K562 (cell line): Measurements from ENCODE around the gene LLGL1. TPM values are rescaled to one million over a fixed set of nuclear protein-coding genes. Genes with fewer than 3 reads are reported as not detected.
A peak's percentile ranks its signal among the peaks of the same experiment; 100 is the strongest.

Source experiments
- ATF2 ChIP-seq: sonication (generic); formaldehyde crosslinking; IDR thresholded peaks from 2 replicates; pipeline ENCODE4 v1.8.1; 2022; ENCODE audit warnings: missing genetic modification reagents
- CBX1 ChIP-seq: sonication (generic); IDR thresholded peaks from 2 replicates; pipeline ENCODE4 v1.6.1; 2016; ENCODE audit warnings: antibody characterized with exemption, low read depth, mild to moderate bottlenecking
- CHCHD3 ChIP-seq: fragments of 250-450 bp; sonication (Bioruptor Pico); IDR thresholded peaks from 2 replicates; pipeline ENCODE4 v2.1.2; 2022; ENCODE audit warnings: mild to moderate bottlenecking
- ERF ChIP-seq: fragments of 450-650 bp; formaldehyde crosslinking; IDR thresholded peaks from 2 replicates; pipeline ENCODE4 v1.4.0; 2020; ENCODE audit warnings: mild to moderate bottlenecking, mixed read lengths
- FOXO4 ChIP-seq: fragments of 450-650 bp; formaldehyde crosslinking; IDR thresholded peaks from 2 replicates; pipeline ENCODE4 v1.4.0; 2020; ENCODE audit warnings: mild to moderate bottlenecking, moderate library complexity
- GABPA ChIP-seq: fragments of 200-800 bp; sonication (Bioruptor generic); conservative IDR thresholded peaks from 2 replicates; pipeline ENCODE4 v1.6.1; 2016; ENCODE audit warnings: low read depth, missing genetic modification characterization, missing compliant biosample characterization
- GTF2E2 ChIP-seq: fragments of 200-800 bp; sonication (Bioruptor generic); IDR thresholded peaks from 2 replicates; pipeline ENCODE4 v1.6.1; 2016; ENCODE audit warnings: missing genetic modification characterization, missing compliant biosample characterization
- HDAC1 ChIP-seq, 2 experiments: fragments of 450-650 bp; IDR thresholded peaks; 2 replicates each; pipeline ENCODE4 v1.6.1; 2016 to 2017; ENCODE audit warnings: inconsistent platforms in 1 of 2, mild to moderate bottlenecking in 1 of 2, moderate library complexity in 1 of 2
- HINFP ChIP-seq: fragments of 450-650 bp; conservative IDR thresholded peaks from 2 replicates; pipeline ENCODE4 v1.6.1; 2016; ENCODE audit warnings: missing genetic modification characterization, low read depth, mild to moderate bottlenecking, control low read depth, missing compliant biosample characterization
- KDM1A ChIP-seq, 2 experiments: fragments of 450-650 bp; IDR thresholded peaks; 2 replicates each; pipeline ENCODE4 v1.6.1; 2016; ENCODE audit warnings: mild to moderate bottlenecking in 2 of 2
- KDM5B ChIP-seq: fragments of 200-600 bp; sonication (generic); IDR thresholded peaks from 2 replicates; pipeline ENCODE4 v1.6.1; 2012; ENCODE audit warnings: low read depth, mild to moderate bottlenecking, moderate library complexity, low read length, control low read depth, inconsistent platforms; ENCODE audit not compliant: insufficient replicate concordance
- MTA1 ChIP-seq: fragments of 450-650 bp; IDR thresholded peaks from 2 replicates; pipeline ENCODE4 v1.6.1; 2017; ENCODE audit warnings: borderline replicate concordance
- MYC ChIP-seq, 2 experiments: fragments of 250-450 bp in 1 of 2; sonication (Bioruptor Pico) in 1 of 2; IDR thresholded peaks; 2 replicates each; pipeline versions ENCODE4 v1.5.1 to v1.6.1; 2012 to 2021; ENCODE audit warnings: low read depth in 2 of 2, borderline replicate concordance in 1 of 2, improper control_type of control experiment in 1 of 2, low read length in 1 of 2, mild to moderate bottlenecking in 1 of 2, moderate library complexity in 1 of 2
- RB1 ChIP-seq: fragments of 450-650 bp; IDR thresholded peaks from 2 replicates; pipeline ENCODE4 v1.6.1; 2017; ENCODE audit warnings: low read depth, mild to moderate bottlenecking
- RBM34 ChIP-seq: fragments of 200-400 bp; formaldehyde crosslinking; IDR thresholded peaks from 2 replicates; pipeline ENCODE4 v1.6.1; 2018; ENCODE audit warnings: low read length, borderline replicate concordance; ENCODE audit not compliant: insufficient read depth
- SIN3B ChIP-seq: fragments of 450-650 bp; IDR thresholded peaks from 2 replicates; pipeline ENCODE4 v1.6.1; 2017; ENCODE audit warnings: low read depth, mild to moderate bottlenecking, moderate library complexity
- TEAD1 ChIP-seq, 2 experiments: fragments of 450-650 bp in 1 of 2; sonication (generic) in 1 of 2; formaldehyde crosslinking; IDR thresholded peaks; 2 replicates each; pipeline versions ENCODE4 v1.4.0 to v1.8.0; 2020 to 2022; ENCODE audit warnings: mild to moderate bottlenecking in 2 of 2, missing genetic modification reagents in 1 of 2
- TOE1 ChIP-seq, 2 experiments: fragments of 450-650 bp in 1 of 2; sonication (generic) in 1 of 2; formaldehyde crosslinking in 1 of 2; IDR thresholded peaks; 2 replicates each; pipeline versions ENCODE4 v1.7.1 to v1.8.0; 2016 to 2022; ENCODE audit warnings: borderline replicate concordance in 2 of 2, mild to moderate bottlenecking in 2 of 2, antibody characterized with exemption in 1 of 2, inconsistent platforms in 1 of 2, low read depth in 1 of 2, missing genetic modification reagents in 1 of 2, moderate library complexity in 1 of 2
- XRCC4 ChIP-seq: IDR thresholded peaks from one replicate; pipeline ENCODE4 v1.6.1; 2011; ENCODE audit not compliant: insufficient read depth, insufficient read length; ENCODE audit errors: extremely low read depth
- ZNF217 ChIP-seq: sonication (generic); formaldehyde crosslinking; IDR thresholded peaks from 2 replicates; pipeline ENCODE4 v1.8.0; 2022; ENCODE audit warnings: mild to moderate bottlenecking, missing genetic modification reagents
- ZNF316 ChIP-seq: fragments of 450-650 bp; IDR thresholded peaks from 2 replicates; pipeline ENCODE4 v1.6.1; 2016
- ZNF699 ChIP-seq: fragments of 250-450 bp; sonication (Bioruptor Pico); IDR thresholded peaks from 2 replicates; pipeline ENCODE4 v1.8.0; 2021; ENCODE audit warnings: mild to moderate bottlenecking, moderate library complexity; ENCODE audit not compliant: insufficient replicate concordance
- ZSCAN32 ChIP-seq: fragments of 450-650 bp; formaldehyde crosslinking; IDR thresholded peaks from 2 replicates; pipeline ENCODE4 v1.4.0; 2020; ENCODE audit warnings: mild to moderate bottlenecking, moderate library complexity
- polyA plus RNA-seq, 8 experiments: library from polyadenylated mRNA; depleted of rRNA in 4 of 8; stranded (reverse) in 5 of 8; unstranded in 3 of 8; fragments of >200 nt; fragmentation: Nextera tagmentation in 2 of 8; fragmentation: Illumina TruSeq in 1 of 8; extraction: Ambion mirVana in 2 of 8; extraction: Trizol in 1 of 8; gene quantifications; 2 replicates each; pipeline versions ENCODE4 v1.2.1 to v1.2.3, GENCODE V29; 2011 to 2014; ENCODE audit warnings: inconsistent platforms in 1 of 8, missing spikeins in 1 of 8
- total RNA-seq, 7 experiments: library from RNA; depleted of rRNA in 6 of 7; stranded (reverse); fragments of >200 nt in 6 of 7; fragmentation: Illumina TruSeq in 2 of 7; extraction: Trizol in 2 of 7; gene quantifications; 2 replicates each; pipeline versions ENCODE4 v1.2.1 to v1.2.3, GENCODE V29; 2011 to 2021; ENCODE audit warnings: low replicate concordance in 1 of 7

The LLGL1 gene
- total and polyA plus RNA-seq, 9 of the 15 experiments (the other 6 are each of a cell fraction or from before 2014, with no cell fraction given) = 0.11 to 12.9 (median 5.3) TPM; not detected in 1

GRCh38 chr17:18184143-18185031 lies 41.0 kb upstream of the LLGL1 start (continued):
- TF ChIP-seq MYC (IDR thresholded peaks at IDR 0.05; ENCODE audit: low read depth, low read length) (peak; percentile 37; the same call in 1 of the 2 replicates), MYC (CRISPR knock-in tag; IDR thresholded peaks at IDR 0.05; ENCODE audit: borderline replicate concordance, low read depth) (no peak), GTF2E2 (no peak), HDAC1 (IDR thresholded peaks at IDR 0.05) (peak in 1 of 2 experiments; percentile 60; a peak in 2 of 4 replicates), ZSCAN32 (no peak), ZNF316 (no peak), KDM5B (peak; percentile 52), ERF (CRISPR knock-in tag) (no peak), ATF2 (CRISPR knock-in tag) (no peak), SIN3B (peak; percentile 37; the same call in 1 of the 2 replicates), ZNF699 (CRISPR knock-in tag) (no peak), HINFP (tag) (no peak), XRCC4 (no peak), CBX1 (no peak), GABPA (tag) (no peak), CHCHD3 (CRISPR knock-in tag) (no peak), MTA1 (no peak), RB1 (no peak; the same call in 1 of the 2 replicates), TOE1 (IDR thresholded peaks at IDR 0.05; ENCODE audit: borderline replicate concordance) (no peak), TOE1 (CRISPR knock-in tag; IDR thresholded peaks at IDR 0.05; ENCODE audit: borderline replicate concordance, low read depth) (no peak), TEAD1 (CRISPR knock-in tag; IDR thresholded peaks at IDR 0.05) (peak in 1 of 2 experiments; percentile 71; a peak in 1 of 4 replicates), FOXO4 (CRISPR knock-in tag) (no peak), RBM34 (no peak), ZNF217 (CRISPR knock-in tag) (no peak), KDM1A (IDR thresholded peaks at IDR 0.05) (no peak)
